Keratinocyte (primary cell): ENCODE results near the gene MBNL3. TPM values are rescaled to one million over a fixed set of nuclear protein-coding genes. Genes with fewer than 3 reads are reported as not detected.

Source experiments
- DNase-seq: peaks from one replicate; pipeline ENCODE4 v3.0.0-alpha.2; 2011; ENCODE audit warnings: low read depth, missing footprints, low spot score
- FAIRE-seq: peaks from 2 replicates; lab custom pipeline; 2011; peaks lifted over from hg19 to GRCh38; lab: Jason Lieb, UNC
- H2AFZ ChIP-seq: 2 replicates; pipeline ENCODE4 v1.6.0; 2012; ENCODE audit warnings: low read length, control low read depth, inconsistent platforms; ENCODE audit not compliant: control insufficient read depth
- H3K27ac ChIP-seq: 2 replicates; pipeline ENCODE4 v1.5.1; 2011; ENCODE audit warnings: low read length; ENCODE audit not compliant: control insufficient read depth, insufficient read depth
- H3K27me3 ChIP-seq: 3 replicates; pipeline ENCODE4 v1.6.0; 2011; ENCODE audit warnings: low read length; ENCODE audit not compliant: control insufficient read depth, insufficient read depth; ENCODE audit errors: extremely low read depth
- H3K36me3 ChIP-seq, 2 experiments: 2 replicates in 1 of 2; 3 replicates in 1 of 2; pipeline ENCODE4 v1.5.1; 2011; ENCODE audit warnings: low read length in 2 of 2, mild to moderate bottlenecking in 1 of 2; ENCODE audit not compliant: control insufficient read depth in 2 of 2, insufficient read depth in 2 of 2; ENCODE audit errors: extremely low read depth in 1 of 2
- H3K4me1 ChIP-seq: 3 replicates; pipeline ENCODE4 v1.5.1; 2011; ENCODE audit warnings: low read length; ENCODE audit not compliant: control insufficient read depth, insufficient read depth; ENCODE audit errors: extremely low read depth
- H3K4me2 ChIP-seq: 3 replicates; pipeline ENCODE4 v1.6.0; 2011; ENCODE audit warnings: low read depth, low read length; ENCODE audit not compliant: control insufficient read depth, insufficient read depth; ENCODE audit errors: extremely low read depth
- H3K4me3 ChIP-seq, 3 experiments: fragments of 200-600 bp in 1 of 3; sonication (generic) in 1 of 3; 2 replicates in 2 of 3; 3 replicates in 1 of 3; pipeline ENCODE4 v1.5.1; 2011 to 2016; ENCODE audit warnings: low read length in 3 of 3, mild to moderate bottlenecking in 3 of 3, control low read depth in 2 of 3, inconsistent platforms in 1 of 3, low read depth in 1 of 3, mixed read lengths in 1 of 3, mixed run types in 1 of 3, moderate library complexity in 1 of 3; ENCODE audit not compliant: control insufficient read depth in 2 of 3, insufficient read depth in 2 of 3; ENCODE audit errors: extremely low read depth in 1 of 3
- H3K79me2 ChIP-seq: 2 replicates; pipeline ENCODE4 v1.6.0; 2012; ENCODE audit warnings: low read length; ENCODE audit not compliant: control insufficient read depth, insufficient read depth
- H3K9ac ChIP-seq: 3 replicates; pipeline ENCODE4 v1.6.0; 2011; ENCODE audit warnings: low read length; ENCODE audit not compliant: control insufficient read depth, insufficient read depth; ENCODE audit errors: extremely low read depth
- H3K9me1 ChIP-seq: 3 replicates; pipeline ENCODE4 v1.6.0; 2011; ENCODE audit warnings: low read length; ENCODE audit not compliant: control insufficient read depth, insufficient read depth; ENCODE audit errors: extremely low read depth
- H3K9me3 ChIP-seq: 2 replicates; pipeline ENCODE4 v1.5.1; 2012; ENCODE audit warnings: low read depth, low read length; ENCODE audit not compliant: control insufficient read depth
- H4K20me1 ChIP-seq: 3 replicates; pipeline ENCODE4 v1.6.0; 2011; ENCODE audit warnings: low read length; ENCODE audit not compliant: control insufficient read depth, insufficient read depth; ENCODE audit errors: extremely low read depth
- CTCF ChIP-seq, 3 experiments: IDR thresholded peaks in 1 of 3; conservative IDR thresholded peaks in 1 of 3; optimal IDR thresholded peaks in 1 of 3; 2 replicates in 2 of 3; 3 replicates in 1 of 3; pipeline versions ENCODE3 to v1.5.1; 2011; ENCODE audit warnings: low read length in 3 of 3, mild to moderate bottlenecking in 3 of 3, moderate library complexity in 2 of 3, control low read depth in 1 of 3, inconsistent platforms in 1 of 3; ENCODE audit not compliant: insufficient read depth in 2 of 3; ENCODE audit errors: extremely low read depth in 1 of 3
- EZH2 ChIP-seq: IDR thresholded peaks from one replicate; pipeline ENCODE4 v1.6.1; 2012; ENCODE audit warnings: inconsistent platforms, mild to moderate bottlenecking, low read length, moderate library complexity
- dilution Hi-C: fragments of 300-500 bp; cut with MboI; formaldehyde crosslinking; loops from one replicate; pipeline ENCODE4 v1.7.0; 2020; ENCODE audit warnings: low sequenced_read_pairs; ENCODE audit not compliant: extremely low pct_ligation_motif_present
- polyA plus RNA-seq, 5 experiments: library from polyadenylated mRNA; depleted of rRNA in 3 of 5; stranded (reverse) in 3 of 5; stranded (forward) in 1 of 5; unstranded in 1 of 5; fragments of >200 nt; gene quantifications; 1 replicate in 1 of 5; 2 replicates in 3 of 5; 3 replicates in 1 of 5; pipeline versions ENCODE4 v1.2.1 to v1.2.3, GENCODE V29; 2011 to 2012; ENCODE audit warnings: missing spikeins in 2 of 5, low read depth in 1 of 5, low replicate concordance in 1 of 5

The MBNL3 gene
- polyA plus RNA-seq, 1 donor (not counting 4 experiments of a cell fraction or from before 2014, with no cell fraction given) = 6.9 TPM

- no peaks in the 10 kb centered on the region for H3K9me1 ChIP-seq
- no peak overlapping the region for H3K4me3 ChIP-seq
- H2AFZ ChIP-seq = no peak overlapping the region
- DNase-seq (no peak), FAIRE-seq (no peak)
- H3K9ac ChIP-seq = no peak overlapping the region
- H3K9me3 ChIP-seq = no peaks in the 10 kb centered on the region
- no peaks in the 10 kb centered on the region for H3K36me3 ChIP-seq
- TF ChIP-seq EZH2 (no peak), CTCF (optimal IDR thresholded peaks at IDR 0.05 in 1 of 3, IDR thresholded peaks at IDR 0.05 in 1 of 3, conservative IDR thresholded peaks at IDR 0.05 in 1 of 3; ENCODE audit: extremely low read depth in 1 of 3, insufficient read depth in 2 of 3, low read length in 3 of 3) (no peak)
- dilution Hi-C loops = no loop called here
- H4K20me1 ChIP-seq = no peaks in the 10 kb centered on the region
- H3K79me2 ChIP-seq = no peaks in the 10 kb centered on the region
- peaks cover 14% of the 10 kb centered on the region for H3K4me1 ChIP-seq
- no peak overlapping the region for H3K27ac ChIP-seq
- no peaks in the 10 kb centered on the region for H3K27me3 ChIP-seq
- H3K4me2 ChIP-seq = no peak overlapping the region
These were observed 65.5 kb downstream of the MBNL3 start for GRCh38 chrX:132423323-132423722.

GRCh38 chrX:132415012-132415411 is 73.8 kb downstream of the MBNL3 start:
- H3K4me2 ChIP-seq = no peak overlapping the region
- H4K20me1 ChIP-seq = no peaks in the 10 kb centered on the region
- no peak overlapping the region for H3K9ac ChIP-seq
- no peak overlapping the region for H2AFZ ChIP-seq
- H3K9me1 ChIP-seq = no peaks in the 10 kb centered on the region
- H3K79me2 ChIP-seq = no peaks in the 10 kb centered on the region
- H3K4me1 ChIP-seq = no peaks in the 10 kb centered on the region
- no peak for TF ChIP-seq CTCF (optimal IDR thresholded peaks at IDR 0.05 in 1 of 3, IDR thresholded peaks at IDR 0.05 in 1 of 3, conservative IDR thresholded peaks at IDR 0.05 in 1 of 3; ENCODE audit: extremely low read depth in 1 of 3, insufficient read depth in 2 of 3, low read length in 3 of 3)
- no peak for TF ChIP-seq EZH2
- no peaks in the 10 kb centered on the region for H3K27me3 ChIP-seq
- H3K36me3 ChIP-seq = no peaks in the 10 kb centered on the region
- dilution Hi-C loops = no loop called here
- no peak overlapping the region for H3K27ac ChIP-seq
- no peaks in the 10 kb centered on the region for H3K9me3 ChIP-seq
- H3K4me3 ChIP-seq = no peak overlapping the region
- FAIRE-seq (no peak), DNase-seq (no peak)
